ENCODE results near the gene PRLR.

- no peak for TF ChIP-seq CTCF (IDR thresholded peaks at IDR 0.05; ENCODE audit: low read depth, low read length)
- TF ChIP-seq EZH2phosphoT487 (IDR thresholded peaks at IDR 0.05; ENCODE audit: low read depth) = no peak
These were observed 149.2 kb downstream of the PRLR start for GRCh38 chr5:35081134-35081533.

Measured in OCI-LY3 (cell line).